Cerebellar nuclear complex (tissue), 1 donor: Measurements from ENCODE around the gene OR2S2.
"Not testable (repeated sequence)": the region's sequence is repeated elsewhere in the genome, so short reads cannot be mapped to it uniquely, and the experiment has no call there.

ENCODE experiments used
- DNase-seq, 2 experiments: peaks; one replicate each; lab custom pipeline; 2025; lab: John Stamatoyannopoulos, UW

OR2S2 gene

GRCh38 chr9:35933550-35934067, 24.3 kb downstream of the OR2S2 start:
- no peak for DNase-seq

GRCh38 chr9:35932735-35933134, 25.2 kb downstream of the OR2S2 start:
- DNase-seq = no peak

- DNase-seq = no peak
Measured at GRCh38 chr9:35930989-35931388, 27.0 kb downstream of the OR2S2 start.

GRCh38 chr9:35930521-35930920, 27.4 kb downstream of the OR2S2 start:
- no peak for DNase-seq

GRCh38 chr9:35929453-35929718, 28.6 kb downstream of the OR2S2 start:
- DNase-seq = no peak

GRCh38 chr9:35928591-35929452, 29.1 kb downstream of the OR2S2 start:
- DNase-seq = no peak

- no peak for DNase-seq
Measured at GRCh38 chr9:35923927-35924763, 33.8 kb downstream of the OR2S2 start.

GRCh38 chr9:35923598-35923926, 34.4 kb downstream of the OR2S2 start:
- DNase-seq = no peak

- DNase-seq = no peak
Measured at GRCh38 chr9:35920051-35920620, 37.8 kb downstream of the OR2S2 start.

GRCh38 chr9:35919212-35920008, 38.5 kb downstream of the OR2S2 start:
- no peak for DNase-seq

- no peak for DNase-seq
Measured at GRCh38 chr9:35918780-35919179, 39.2 kb downstream of the OR2S2 start.

- no peak for DNase-seq
Measured at GRCh38 chr9:35917261-35917660, 40.7 kb downstream of the OR2S2 start.

- no peak for DNase-seq
Measured at GRCh38 chr9:35915681-35916294, 42.2 kb downstream of the OR2S2 start.

GRCh38 chr9:35914301-35914807, 43.6 kb downstream of the OR2S2 start:
- no peak for DNase-seq

- not testable (repeated sequence) for DNase-seq
Measured at GRCh38 chr9:35913429-35913828, 44.5 kb downstream of the OR2S2 start.

- DNase-seq = no peak
Measured at GRCh38 chr9:35912791-35913400, 45.1 kb downstream of the OR2S2 start.

- no peak for DNase-seq
Measured at GRCh38 chr9:35911690-35912089, 46.3 kb downstream of the OR2S2 start.

GRCh38 chr9:35910613-35911359, 47.2 kb downstream of the OR2S2 start:
- no peak for DNase-seq

GRCh38 chr9:35909687-35910612, 48.0 kb downstream of the OR2S2 start:
- DNase-seq = no peak
